ENCODE data around the gene MAD1L1. TPM values are rescaled to one million over a fixed set of nuclear protein-coding genes. Genes with fewer than 3 reads are reported as not detected.

The MAD1L1 gene
- total RNA-seq, 2 donors from 2014 or later, result 59.1 to 61.4 TPM

- no peak for DNase-seq
- peaks cover 5% of the 10 kb centered on the region for H3K36me3 Mint-ChIP-seq (ENCODE audit: low read depth)
- Histone ChIP-seq H3K9me3 (ENCODE audit: control insufficient read depth, low read length) (peaks cover 6% of the 10 kb centered on the region), H3K4me1 (ENCODE audit: control insufficient read depth, insufficient read depth, low read length) (no peaks in the 10 kb centered on the region), H3K27me3 (ENCODE audit: control insufficient read depth, insufficient read depth, low read length, poor library complexity, severe bottlenecking) (no peaks in the 10 kb centered on the region), H3K36me3 (ENCODE audit: control insufficient read depth, insufficient read depth, low read length) (no peaks in the 10 kb centered on the region), H3K27ac (ENCODE audit: low read depth, low read length) (no peak overlapping the region), H3K4me3 (ENCODE audit: low read length) (no peak overlapping the region), H3K9ac (ENCODE audit: extremely low read depth, low read length, poor library complexity, severe bottlenecking) (no peak overlapping the region)
- TF ChIP-seq CTCF (conservative IDR thresholded peaks at IDR 0.05), result no peak
- 79 to 100% methylated on average over 1 to 4 of the region's 4 CpGs for WGBS, 2 experiments (ENCODE audit: insufficient coverage in 1 of 2, insufficient read length in 1 of 2)
- peaks cover 62% of the 10 kb centered on the region for H3K9me3 Mint-ChIP-seq
- H3K4me1 Mint-ChIP-seq, result no peaks in the 10 kb centered on the region
- H3K27me3 Mint-ChIP-seq (ENCODE audit: insufficient read depth), result peaks cover 3% of the 10 kb centered on the region
- H3K27ac Mint-ChIP-seq, result no peak overlapping the region
- H3K4me3 Mint-ChIP-seq, result no peak overlapping the region
These were observed 429.8 kb downstream of the MAD1L1 start for GRCh38 chr7:1802899-1803298.

GRCh38 chr7:1800902-1801301 lies 431.8 kb downstream of the MAD1L1 start:
- peaks cover 3% of the 10 kb centered on the region for H3K27me3 Mint-ChIP-seq (ENCODE audit: insufficient read depth)

GRCh38 chr7:1798191-1798590 lies 434.6 kb downstream of the MAD1L1 start:
- TF ChIP-seq CTCF (conservative IDR thresholded peaks at IDR 0.05), result no peak
- no peaks in the 10 kb centered on the region for H3K4me1 Mint-ChIP-seq

More at GRCh38 chr7:1800902-1801301, 431.8 kb downstream of the MAD1L1 start:
- Mint-ChIP-seq H3K9me3 (peaks cover 66% of the 10 kb centered on the region), H3K4me1 (no peaks in the 10 kb centered on the region), H3K4me3 (no peak overlapping the region), H3K36me3 (ENCODE audit: low read depth) (peaks cover 5% of the 10 kb centered on the region), H3K27ac (no peak overlapping the region)
- Histone ChIP-seq H3K27me3 (ENCODE audit: control insufficient read depth, insufficient read depth, low read length, poor library complexity, severe bottlenecking) (no peaks in the 10 kb centered on the region), H3K9me3 (ENCODE audit: control insufficient read depth, low read length) (peaks cover 7% of the 10 kb centered on the region), H3K4me1 (ENCODE audit: control insufficient read depth, insufficient read depth, low read length) (no peaks in the 10 kb centered on the region), H3K4me3 (ENCODE audit: low read length) (no peak overlapping the region), H3K27ac (ENCODE audit: low read depth, low read length) (no peak overlapping the region), H3K9ac (ENCODE audit: extremely low read depth, low read length, poor library complexity, severe bottlenecking) (no peak overlapping the region), H3K36me3 (ENCODE audit: control insufficient read depth, insufficient read depth, low read length) (no peaks in the 10 kb centered on the region)
- TF ChIP-seq CTCF (conservative IDR thresholded peaks at IDR 0.05), result no peak
- 87 to 94% methylated on average over 10 to 14 of the region's 14 CpGs for WGBS, 2 experiments (ENCODE audit: insufficient coverage in 1 of 2, insufficient read length in 1 of 2)
- peak; percentile 9 for DNase-seq

More at GRCh38 chr7:1798191-1798590, 434.6 kb downstream of the MAD1L1 start:
- WGBS, 2 experiments (ENCODE audit: insufficient coverage in 1 of 2, insufficient read length in 1 of 2), result 74 to 94% methylated on average over 2 to 3 of the region's 3 CpGs
- Histone ChIP-seq H3K27ac (ENCODE audit: low read depth, low read length) (no peak overlapping the region), H3K4me3 (ENCODE audit: low read length) (no peak overlapping the region), H3K27me3 (ENCODE audit: control insufficient read depth, insufficient read depth, low read length, poor library complexity, severe bottlenecking) (no peaks in the 10 kb centered on the region), H3K9ac (ENCODE audit: extremely low read depth, low read length, poor library complexity, severe bottlenecking) (no peak overlapping the region), H3K9me3 (ENCODE audit: control insufficient read depth, low read length) (peaks cover 28% of the 10 kb centered on the region), H3K36me3 (ENCODE audit: control insufficient read depth, insufficient read depth, low read length) (no peaks in the 10 kb centered on the region), H3K4me1 (ENCODE audit: control insufficient read depth, insufficient read depth, low read length) (no peaks in the 10 kb centered on the region)
- no peak for DNase-seq
- Mint-ChIP-seq H3K9me3 (peaks cover 73% of the 10 kb centered on the region), H3K4me3 (no peak overlapping the region), H3K27me3 (ENCODE audit: insufficient read depth) (peaks cover 10% of the 10 kb centered on the region), H3K27ac (no peak overlapping the region), H3K36me3 (ENCODE audit: low read depth) (peaks cover 5% of the 10 kb centered on the region)

Data from endodermal cell (in vitro differentiated cells).